ENCODE results near the gene SCRT2.

The SCRT2 gene

DNA sequence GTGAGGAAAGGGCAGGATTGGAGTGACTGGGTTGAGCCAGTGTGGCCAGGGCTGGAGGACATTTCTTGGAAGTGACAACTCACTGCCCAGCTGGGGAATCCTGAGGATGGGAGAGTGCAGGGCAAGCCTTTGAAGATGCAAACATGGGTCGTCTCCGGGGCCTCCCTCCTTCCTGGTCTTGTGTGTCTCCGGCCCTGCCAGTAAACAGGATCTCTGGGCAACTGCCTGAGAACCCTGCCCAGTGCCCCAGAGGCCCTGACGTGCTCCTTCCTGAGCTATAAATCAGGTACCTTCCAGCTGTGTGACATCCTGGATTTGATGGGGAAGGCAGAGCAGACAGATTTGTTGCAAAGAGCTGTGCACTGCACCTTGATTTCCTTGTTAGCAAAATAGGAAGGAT is 52.6 kb downstream of the SCRT2 start:
- DNase-seq, result no peak

DNA sequence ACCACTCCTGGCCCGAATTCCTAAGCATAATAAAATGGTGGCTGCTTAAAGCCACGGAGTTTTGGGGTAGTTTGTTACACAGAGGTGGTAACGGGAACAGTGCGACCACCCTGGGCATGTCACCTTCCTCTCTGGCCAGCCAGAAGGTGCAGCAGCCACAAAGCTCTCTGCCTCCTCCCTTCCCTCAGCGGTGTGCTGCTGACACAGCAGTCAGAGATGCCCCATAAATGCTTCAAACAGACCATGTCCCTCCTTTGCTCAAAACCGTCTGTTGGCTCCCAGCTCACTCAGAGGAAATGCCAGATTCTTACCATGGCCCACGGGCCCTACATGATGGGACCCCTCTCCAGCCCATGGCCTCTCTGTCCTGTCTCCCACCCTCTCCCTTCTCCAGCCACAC is 53.4 kb downstream of the SCRT2 start:
- no peak for DNase-seq

DNA sequence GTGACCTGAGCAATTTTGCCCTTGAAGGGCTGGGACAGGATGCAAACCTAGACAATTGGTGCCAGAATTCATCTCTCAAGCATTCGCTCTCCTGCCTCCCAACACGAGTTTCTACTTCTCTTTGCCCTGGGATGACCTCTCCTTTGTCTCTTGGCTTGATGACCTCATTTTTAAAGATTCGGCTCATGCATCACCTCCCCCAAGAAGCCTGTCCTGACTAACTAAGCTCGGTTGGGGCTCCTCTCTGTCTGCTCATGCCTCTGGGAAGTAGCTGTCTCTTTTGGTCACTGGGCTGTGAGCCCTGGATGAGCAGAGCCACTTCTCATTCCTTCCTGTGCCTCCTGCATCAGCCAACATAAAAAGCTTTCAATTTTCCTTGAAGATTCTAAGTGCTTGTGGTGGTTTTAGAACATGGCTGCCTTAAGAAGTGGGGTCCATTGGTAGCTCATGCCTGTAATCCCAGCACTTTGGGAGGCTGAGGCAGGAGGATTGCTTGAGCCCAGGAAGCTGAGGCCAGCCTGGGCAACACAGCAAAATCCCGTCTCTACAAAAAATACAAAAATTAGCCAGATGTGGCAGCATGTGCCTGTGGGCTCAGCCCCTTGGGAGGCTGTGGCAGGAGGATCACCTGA is 54.4 kb downstream of the SCRT2 start:
- no peak for DNase-seq

DNA sequence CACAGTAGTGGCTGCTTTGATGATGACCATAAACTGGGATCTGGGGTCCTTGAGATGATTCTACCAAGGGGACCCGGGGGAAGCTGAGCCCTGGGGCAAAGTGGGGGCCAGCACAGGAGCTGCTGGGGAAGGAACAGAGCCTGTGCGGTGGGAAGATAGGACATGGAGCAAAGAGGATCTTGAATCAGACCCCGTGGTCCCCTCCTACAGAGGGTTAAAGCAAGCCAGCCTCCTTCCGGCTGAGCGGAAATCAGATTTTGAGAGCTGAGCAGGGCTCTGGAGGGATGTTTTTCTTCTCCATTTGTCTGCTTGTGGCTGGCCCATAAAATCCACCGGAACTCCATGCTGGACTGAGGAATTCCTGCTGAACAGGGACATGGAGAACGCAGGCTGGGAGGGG is 55.4 kb downstream of the SCRT2 start:
- no peak for DNase-seq

DNA sequence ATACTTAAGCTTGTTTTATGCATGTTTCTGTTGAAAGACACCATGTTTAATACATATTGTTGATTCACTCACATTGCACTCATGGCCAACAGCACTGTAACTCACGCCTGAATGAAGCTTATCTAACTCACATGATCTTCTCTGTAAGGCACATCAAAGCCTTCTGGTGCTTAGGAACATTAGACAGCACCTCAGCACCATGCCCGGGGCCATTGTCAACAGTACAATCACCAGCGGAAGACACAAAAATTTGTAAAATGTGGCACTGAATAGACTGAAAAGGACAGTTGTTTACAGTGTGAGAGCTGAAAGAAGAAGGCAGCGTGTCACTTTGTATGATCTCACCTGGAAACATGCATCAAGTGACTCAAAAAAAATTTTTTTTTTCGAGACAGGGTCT is 56.6 kb downstream of the SCRT2 start:
- DNase-seq, result no peak

DNA sequence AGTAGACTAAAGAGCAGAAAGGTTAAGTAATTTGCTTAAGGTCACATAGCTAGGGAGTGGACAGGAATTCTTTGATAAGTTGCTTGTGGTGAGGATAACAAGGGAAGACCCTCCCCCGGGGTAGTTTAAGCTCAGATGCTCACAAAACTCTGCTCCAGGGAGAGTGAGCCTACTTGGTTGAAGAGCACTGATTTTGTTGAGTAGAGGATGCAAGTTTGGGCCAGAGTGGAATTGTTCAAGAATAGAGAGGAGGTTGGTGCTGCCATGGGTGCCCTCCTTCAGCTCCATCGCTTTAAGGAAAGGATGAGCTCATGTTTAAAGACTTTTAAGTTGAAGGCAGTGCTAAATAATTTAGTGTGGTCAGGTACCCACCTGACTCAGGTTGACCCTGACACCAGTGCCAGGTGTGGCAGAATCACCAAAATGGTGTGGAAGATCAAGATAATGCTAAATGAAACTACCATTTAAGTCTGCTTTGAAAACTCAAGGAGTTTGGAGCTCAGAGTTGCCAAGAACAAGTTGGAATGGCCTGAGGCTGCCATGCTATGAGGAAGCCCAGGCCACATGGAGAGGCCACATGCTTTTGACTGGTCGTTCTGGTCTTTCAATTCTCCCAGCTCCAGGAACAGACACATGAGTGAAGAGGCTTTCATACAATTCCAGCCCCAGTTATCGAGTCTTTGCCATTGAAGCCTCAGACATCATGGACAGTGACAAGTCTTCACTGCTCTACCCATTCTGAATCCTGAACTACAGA is 57.5 kb downstream of the SCRT2 start:
- DNase-seq, result no peak

DNA sequence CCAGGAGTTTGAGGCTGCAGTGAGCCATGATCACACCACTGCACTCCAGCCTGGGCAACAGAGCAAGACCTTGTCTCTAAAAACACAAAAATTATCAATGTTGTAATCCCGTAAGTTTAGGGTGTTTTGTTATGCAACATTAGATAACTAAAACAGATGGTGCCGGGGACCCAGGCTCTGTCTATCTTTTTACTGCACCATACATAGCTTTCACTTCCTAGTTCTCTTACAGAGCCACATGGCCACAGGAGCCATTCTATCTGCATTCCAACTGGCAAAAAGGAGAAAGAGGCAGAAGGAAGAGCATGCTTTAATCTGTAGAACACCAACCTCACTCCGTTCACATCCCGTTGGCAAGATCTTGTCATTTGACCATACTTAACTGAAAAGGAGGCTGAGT is 60.1 kb downstream of the SCRT2 start:
- DNase-seq, result no peak

DNA sequence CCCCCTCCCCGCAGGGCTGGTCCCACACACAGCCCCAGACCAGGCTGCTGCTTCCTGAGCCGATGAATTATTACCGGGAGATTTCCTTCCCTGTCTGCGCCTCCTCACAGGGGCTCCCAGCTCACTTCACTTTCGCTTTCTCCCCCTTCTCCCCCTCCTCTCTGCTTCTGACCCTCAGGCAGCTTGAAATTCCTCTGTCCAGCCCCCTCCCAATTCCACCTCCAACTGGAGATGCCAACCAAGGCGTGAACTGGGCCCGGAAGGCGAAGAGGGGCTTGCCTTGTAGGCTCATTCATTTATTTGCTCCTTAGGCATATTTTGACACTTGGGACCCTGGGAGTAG is 63.8 kb downstream of the SCRT2 start:
- no peak for DNase-seq

Measured in NCI-H1417 treated with DMSO at 0.1 percent for 48 hours (cell line).